HG03469 (cell line): ENCODE results near the gene RAB32.

Source experiments
- ATAC-seq: cut with Tn5 transposase; IDR thresholded peaks from one replicate; pipeline ENCODE4 v1.9.1; 2021; ENCODE audit warnings: mild to moderate bottlenecking, moderate library complexity, moderate number of reproducible peaks; ENCODE audit not compliant: unreplicated experiment

The RAB32 gene

DNA sequence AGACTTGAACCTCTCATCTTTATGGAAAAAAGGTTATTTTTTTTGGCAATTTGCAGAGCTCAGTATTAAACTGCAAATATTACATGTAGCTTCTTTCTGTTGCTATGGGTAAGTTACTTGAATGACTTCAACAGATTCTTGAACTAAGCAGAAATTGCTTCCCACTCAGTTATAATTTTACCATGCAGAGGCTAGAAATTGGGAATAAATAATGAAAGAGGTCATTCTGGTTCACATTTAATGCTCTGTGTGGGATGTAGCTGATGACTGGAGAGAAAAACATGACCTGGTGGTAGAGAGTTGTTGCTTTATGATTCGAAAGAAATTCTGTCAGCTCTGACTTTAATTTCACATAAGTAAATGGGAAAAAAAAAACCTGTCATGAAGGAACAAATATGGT, 38.3 kb downstream of the RAB32 start:
- no peak for ATAC-seq

GRCh38 chr6:146582857-146583256, 39.2 kb downstream of the RAB32 start:
- no peak for ATAC-seq

GRCh38 chr6:146583966-146584365, 40.3 kb downstream of the RAB32 start:
- no peak for ATAC-seq

- no peak for ATAC-seq
These were observed 43.8 kb downstream of the RAB32 start for GRCh38 chr6:146587459-146587858.

- ATAC-seq = no peak
These were observed 46.9 kb downstream of the RAB32 start for GRCh38 chr6:146590492-146590891.

DNA sequence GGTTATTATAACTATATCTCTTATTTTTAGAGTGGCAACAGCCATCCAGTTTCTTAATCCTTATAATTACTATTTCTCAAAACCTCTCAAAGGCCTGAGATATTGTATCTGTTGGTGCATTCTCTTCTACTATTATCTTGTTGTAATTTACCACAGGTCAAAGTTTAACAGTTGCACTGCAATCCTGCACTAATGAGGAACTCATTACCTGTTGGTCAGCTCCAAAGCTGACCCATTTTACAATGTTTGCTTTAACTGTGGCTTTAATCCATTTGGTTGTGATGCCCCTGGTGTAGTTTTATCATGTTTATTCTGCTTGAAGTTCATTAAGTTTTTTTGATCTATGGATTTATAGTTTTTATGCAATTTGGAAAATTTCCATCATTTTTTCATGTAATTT, 48.8 kb downstream of the RAB32 start:
- ATAC-seq = no peak

- ATAC-seq = no peak
These were observed 50.4 kb downstream of the RAB32 start for GRCh38 chr6:146593986-146594385.

- no peak for ATAC-seq
These were observed 50.9 kb downstream of the RAB32 start for GRCh38 chr6:146594495-146594894.

DNA sequence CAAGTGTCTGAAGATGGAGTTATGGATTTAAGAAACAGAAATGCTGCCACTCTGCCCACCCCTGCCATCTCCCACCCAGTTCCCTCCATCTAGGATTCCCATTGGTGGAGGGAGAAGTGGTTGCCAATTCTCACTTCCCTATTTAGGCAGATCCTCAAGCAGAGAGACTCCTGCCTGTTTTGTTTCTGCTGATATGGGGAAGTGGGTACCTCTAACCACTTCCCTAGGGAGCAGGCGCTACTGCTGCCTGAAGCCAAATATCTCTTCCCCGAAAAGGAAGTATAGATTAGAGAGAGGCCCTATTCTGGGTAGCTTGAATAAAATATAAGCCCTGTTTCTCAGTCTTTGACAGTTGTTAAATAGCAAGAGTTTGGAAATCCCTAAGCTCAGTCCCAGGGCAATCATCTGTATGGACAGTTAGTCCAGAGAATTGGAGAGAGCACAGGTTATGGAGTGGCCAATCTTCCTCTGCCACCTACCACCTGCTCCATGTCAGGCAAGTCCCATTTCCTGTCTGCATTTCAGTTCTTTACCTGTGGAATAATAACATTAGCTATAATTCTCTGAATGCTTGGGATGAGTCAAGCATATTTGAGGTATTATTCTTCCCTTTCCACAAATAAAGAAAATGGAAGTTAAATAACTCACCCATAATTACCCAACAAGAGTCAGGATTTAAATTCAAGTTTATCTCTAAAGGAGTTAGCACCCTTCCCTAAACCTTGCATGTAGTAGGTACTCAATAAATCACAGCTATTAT, 52.5 kb downstream of the RAB32 start:
- ATAC-seq = no peak

- no peak for ATAC-seq
These were observed 55.3 kb downstream of the RAB32 start, which contains the start of gene ADGB for GRCh38 chr6:146598772-146599405. ADGB (plus strand) TSS chr6:146598972; CDS start chr6:146599041, 69 bp downstream.

DNA sequence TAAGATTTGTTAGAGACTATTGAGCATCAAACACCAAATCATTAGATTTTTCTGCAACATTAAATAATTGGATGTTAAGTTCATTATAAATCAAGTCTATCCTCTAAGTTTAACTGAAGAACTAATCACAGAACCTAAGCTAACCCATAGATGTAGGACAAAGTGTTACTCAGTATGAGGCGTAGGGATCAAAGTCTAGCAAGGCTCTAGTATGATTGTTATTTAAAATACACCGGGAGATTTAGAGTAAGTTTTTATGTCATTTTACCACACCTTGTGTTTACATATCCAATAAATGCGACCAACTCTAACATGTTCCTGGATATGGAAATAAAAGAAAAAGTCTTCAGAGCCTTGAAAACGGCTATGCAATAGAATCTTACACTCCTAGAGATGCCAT, 57.7 kb downstream of the RAB32 start:
- ATAC-seq = no peak

- no peak for ATAC-seq
These were observed 58.9 kb downstream of the RAB32 start for GRCh38 chr6:146602526-146602925.
